ENCODE measurements around the gene KSR1. TPM values are rescaled to one million over a fixed set of nuclear protein-coding genes. Genes with fewer than 3 reads are reported as not detected.

Gene KSR1
- total RNA-seq, 1 donor from 2014 or later, result 36.5 TPM

- intact Hi-C loops (cut with micrococcal nuclease), result no loop called here
Observed at GRCh38 chr17:27512031-27512430, 55.8 kb downstream of the KSR1 start.

GRCh38 chr17:27512511-27513346, 56.5 kb downstream of the KSR1 start:
- intact Hi-C loops (cut with micrococcal nuclease), result no loop called here

- intact Hi-C loops (cut with micrococcal nuclease), result no loop called here
Observed at GRCh38 chr17:27513849-27514248, 57.6 kb downstream of the KSR1 start.

DNA sequence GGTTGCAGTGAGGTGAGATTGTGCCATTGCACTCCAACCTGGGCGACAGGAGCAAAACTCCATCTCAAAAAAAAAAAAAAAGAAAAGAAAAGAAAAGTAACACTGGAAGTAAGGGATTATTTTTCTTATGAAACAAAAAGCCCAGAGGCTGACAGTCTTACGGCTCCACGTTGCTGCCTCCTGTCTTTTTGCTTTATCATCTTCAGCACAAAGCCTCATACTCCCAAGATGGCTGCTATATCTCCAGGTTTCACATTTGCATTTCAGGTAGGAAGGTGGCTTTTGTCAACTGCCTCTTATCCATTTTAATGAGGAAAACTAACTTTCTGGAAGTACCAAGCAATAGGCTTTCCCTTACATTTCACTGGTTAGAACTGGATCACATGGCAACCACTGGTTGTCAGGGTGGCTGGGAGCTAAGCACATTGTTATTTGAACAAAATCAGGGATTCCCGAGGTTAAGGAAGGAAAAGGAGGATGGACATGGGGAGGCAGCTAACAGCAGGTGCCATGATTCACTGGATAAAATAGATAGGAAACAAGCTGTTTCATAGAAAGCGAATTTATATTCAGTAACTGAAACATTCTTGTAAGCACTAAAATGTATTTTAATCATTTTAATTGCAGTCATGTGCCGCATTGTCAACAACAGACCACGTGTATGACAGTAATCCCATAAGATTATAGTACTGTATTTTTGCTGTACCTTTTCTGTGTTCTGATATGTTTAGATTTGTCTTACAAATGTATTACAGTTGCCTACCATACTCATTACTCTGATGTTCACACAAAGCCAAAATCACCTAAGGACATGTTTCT, 58.6 kb downstream of the KSR1 start:
- intact Hi-C loops (cut with micrococcal nuclease), result no loop called here

- intact Hi-C loops (cut with micrococcal nuclease), result no loop called here
Observed at GRCh38 chr17:27518048-27518447, 61.8 kb downstream of the KSR1 start.

GRCh38 chr17:27518545-27519521, 62.6 kb downstream of the KSR1 start:
- intact Hi-C loops (cut with micrococcal nuclease), result no loop called here

DNA sequence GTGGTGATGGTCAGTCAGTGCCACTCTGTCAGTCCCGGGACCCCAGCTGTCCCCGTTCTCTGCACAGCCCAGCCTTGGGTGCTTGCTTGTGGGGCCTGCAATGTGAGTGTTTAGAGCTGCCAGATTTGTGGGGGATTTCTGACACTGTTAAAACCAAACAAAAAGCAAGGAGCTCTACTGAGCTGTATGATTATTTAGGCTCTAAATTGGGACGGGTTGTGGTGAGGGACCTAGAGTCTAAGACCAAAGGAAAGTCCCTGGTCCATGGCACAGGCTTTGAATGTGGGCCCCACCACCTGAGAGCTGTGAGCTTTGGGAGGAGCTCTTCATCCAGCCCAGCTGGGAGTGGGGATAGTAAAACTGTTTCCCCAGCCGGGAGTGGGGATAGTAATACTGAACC, 63.3 kb downstream of the KSR1 start:
- intact Hi-C loops (cut with micrococcal nuclease), result no loop called here

- intact Hi-C loops (cut with micrococcal nuclease), result no loop called here
Observed at GRCh38 chr17:27520491-27521185, 64.4 kb downstream of the KSR1 start.

- intact Hi-C loops (cut with micrococcal nuclease), result no loop called here
Observed at GRCh38 chr17:27521281-27522027, 65.2 kb downstream of the KSR1 start.

DNA sequence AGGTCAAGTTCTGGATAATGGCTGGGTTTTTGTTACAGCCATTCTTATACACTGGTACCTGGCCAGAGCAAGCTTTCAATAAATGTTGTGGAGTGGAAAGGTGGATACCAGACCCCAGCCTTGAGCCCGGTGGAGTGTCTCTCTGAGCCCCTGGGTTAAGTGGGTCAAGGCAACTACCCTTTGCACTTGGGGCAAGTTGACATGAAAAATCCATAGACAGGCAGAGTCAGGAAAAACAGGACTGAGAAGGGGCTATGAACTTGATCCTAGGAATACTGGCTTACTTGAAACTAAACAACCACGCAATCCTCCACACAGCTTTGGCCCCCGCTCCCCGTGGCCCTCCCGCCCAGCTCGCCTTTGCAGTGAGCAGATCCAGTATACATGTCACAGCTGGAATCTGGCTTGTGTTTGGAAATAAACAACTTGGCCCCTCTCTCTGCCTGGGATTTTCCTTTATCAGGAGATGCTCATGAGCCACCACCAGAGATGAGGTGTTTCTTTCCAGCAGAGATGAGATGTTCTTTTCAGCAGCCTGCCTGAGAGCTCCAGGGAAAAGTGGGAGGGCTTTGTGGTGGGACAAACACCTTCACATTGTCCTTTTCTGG, 65.9 kb downstream of the KSR1 start:
- intact Hi-C loops (cut with micrococcal nuclease), result no loop called here

DNA sequence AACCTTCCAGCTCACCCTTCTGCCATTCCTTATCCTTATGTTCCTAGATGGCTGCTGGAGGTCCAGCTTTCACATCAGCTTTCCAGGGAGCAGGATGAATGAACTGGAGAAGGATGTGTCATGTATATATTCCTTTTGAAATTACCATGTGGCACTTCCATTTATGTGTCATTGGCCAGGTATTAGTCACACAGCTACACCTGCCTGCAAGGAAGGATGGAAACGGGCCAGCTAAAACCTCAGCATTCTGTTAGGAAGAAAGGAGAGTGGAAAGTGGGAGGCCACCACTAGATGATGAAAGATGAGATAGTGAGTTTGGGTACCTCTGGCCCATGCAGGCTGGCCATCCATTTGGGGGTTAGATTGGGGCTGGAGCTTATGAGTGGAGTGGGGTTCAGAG, 67.5 kb downstream of the KSR1 start:
- intact Hi-C loops (cut with micrococcal nuclease), result no loop called here

- intact Hi-C loops (cut with micrococcal nuclease), result no loop called here
Observed at GRCh38 chr17:27524594-27524993, 68.3 kb downstream of the KSR1 start.

- intact Hi-C loops (cut with micrococcal nuclease), result loop anchor here (5.0 kb wide), 1 partner anchor 68 kb away; the partner anchor contains the start of gene KSR1
Observed at GRCh38 chr17:27525316-27525715, 69.1 kb downstream of the KSR1 start.

DNA sequence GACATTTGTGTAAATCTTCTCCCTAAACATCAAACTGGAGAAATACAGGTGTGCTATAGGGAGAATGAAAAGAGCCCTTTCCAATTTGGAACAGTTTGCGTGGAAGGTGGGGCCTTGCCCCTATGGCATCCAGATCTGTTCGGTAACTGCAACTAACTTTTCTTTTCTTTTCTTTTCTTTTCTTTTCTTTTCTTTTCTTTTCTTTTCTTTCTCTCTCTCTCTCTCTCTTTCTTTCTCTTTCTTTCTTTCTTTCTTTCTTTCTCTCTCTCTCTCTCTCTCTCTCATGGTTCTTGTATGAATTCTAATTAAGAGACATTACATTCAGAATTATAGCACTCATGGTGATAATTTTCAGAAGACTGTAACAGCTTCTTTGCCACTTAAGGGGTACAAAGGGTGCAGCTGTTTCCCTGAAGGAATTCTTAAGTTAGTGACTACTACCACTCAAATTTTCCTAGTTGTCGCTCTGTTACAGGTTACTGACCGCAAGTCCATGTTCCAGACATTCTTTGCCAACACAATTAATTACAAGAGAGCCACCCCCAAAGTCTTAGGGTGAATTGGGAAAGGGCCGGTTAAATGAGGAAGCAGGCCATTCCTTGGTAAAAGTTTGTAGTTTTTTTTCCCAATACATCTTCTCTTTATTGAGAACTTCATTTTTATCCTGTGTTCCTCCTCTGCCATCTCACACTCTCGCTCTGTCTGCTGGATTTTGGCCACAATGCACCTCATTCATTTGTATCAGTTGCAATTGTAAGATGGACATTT, 69.8 kb downstream of the KSR1 start:
- intact Hi-C loops (cut with micrococcal nuclease), result loop anchor here (5.0 kb wide), 1 partner anchor 69 kb away; the partner anchor contains the start of gene KSR1

- intact Hi-C loops (cut with micrococcal nuclease), result loop anchor here (5.0 kb wide), 1 partner anchor 69 kb away; the partner anchor contains the start of gene KSR1
Observed at GRCh38 chr17:27526604-27527002, 70.4 kb downstream of the KSR1 start.

GRCh38 chr17:27529230-27529796, 73.1 kb downstream of the KSR1 start:
- intact Hi-C loops (cut with micrococcal nuclease), result loop anchor here (5.0 kb wide), 1 partner anchor 72 kb away; the partner anchor contains the start of gene KSR1

DNA sequence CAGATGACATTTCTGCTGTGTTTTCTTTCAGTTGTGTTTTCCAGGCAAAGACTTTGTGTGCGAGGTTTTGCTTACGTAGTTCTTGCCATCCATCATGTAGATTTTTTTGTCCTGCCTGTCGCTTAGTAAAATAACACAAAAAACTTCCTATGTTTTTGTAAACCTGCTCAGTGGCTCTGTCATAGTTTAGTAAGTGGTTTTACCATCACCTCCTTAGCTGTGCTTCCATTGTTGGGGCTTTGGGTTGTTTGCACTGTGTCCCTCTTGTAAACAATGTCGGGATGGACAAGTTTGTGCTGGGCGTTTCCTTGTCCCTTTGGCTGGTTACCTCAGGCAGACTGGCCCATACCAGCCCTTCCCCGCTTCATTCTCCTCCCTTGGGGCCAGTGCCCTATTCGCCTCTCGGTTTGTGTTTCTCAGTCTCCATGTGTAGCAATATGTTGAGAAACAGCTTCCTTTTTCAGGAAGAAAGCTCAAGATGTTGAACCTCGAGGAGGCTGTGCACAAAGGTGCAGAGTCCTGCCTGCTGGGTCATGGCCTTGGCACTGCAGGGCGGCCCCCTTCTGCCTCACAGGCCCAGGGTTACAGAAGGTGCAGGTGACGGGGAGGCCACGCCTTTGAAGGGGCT, 74.6 kb downstream of the KSR1 start:
- intact Hi-C loops (cut with micrococcal nuclease), result no loop called here

Data from T-helper 2 cell treated with Interferon-gamma antibody and Interleukin-4, amounts not matched to agents 100 ng/mL and 5 ng/mL, for 36 hours (primary cell).